NCI-H345 treated with DMSO at 0.1 percent for 48 hours (cell line): Measurements from ENCODE around the gene HSD17B13.
"Not testable (repeated sequence)": the region's sequence is repeated elsewhere in the genome, so short reads cannot be mapped to it uniquely, and the experiment has no call there.

Experiments used
- DNase-seq: peaks from one replicate; lab custom pipeline; 2025; ENCODE audit not compliant: unreplicated experiment; lab: John Stamatoyannopoulos, UW

The HSD17B13 gene, protein sequence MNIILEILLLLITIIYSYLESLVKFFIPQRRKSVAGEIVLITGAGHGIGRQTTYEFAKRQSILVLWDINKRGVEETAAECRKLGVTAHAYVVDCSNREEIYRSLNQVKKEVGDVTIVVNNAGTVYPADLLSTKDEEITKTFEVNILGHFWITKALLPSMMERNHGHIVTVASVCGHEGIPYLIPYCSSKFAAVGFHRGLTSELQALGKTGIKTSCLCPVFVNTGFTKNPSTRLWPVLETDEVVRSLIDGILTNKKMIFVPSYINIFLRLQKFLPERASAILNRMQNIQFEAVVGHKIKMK

GRCh38 chr4:87322754-87323153, at the start of gene HSD17B13:
Gene HSD17B13 (minus strand): TSS chr4:87322882. CDS start chr4:87322841, 41 bp downstream.
- no peak for DNase-seq

- no peak for DNase-seq
Measured at GRCh38 chr4:87370068-87370467, 47.4 kb upstream of the HSD17B13 start.

DNA sequence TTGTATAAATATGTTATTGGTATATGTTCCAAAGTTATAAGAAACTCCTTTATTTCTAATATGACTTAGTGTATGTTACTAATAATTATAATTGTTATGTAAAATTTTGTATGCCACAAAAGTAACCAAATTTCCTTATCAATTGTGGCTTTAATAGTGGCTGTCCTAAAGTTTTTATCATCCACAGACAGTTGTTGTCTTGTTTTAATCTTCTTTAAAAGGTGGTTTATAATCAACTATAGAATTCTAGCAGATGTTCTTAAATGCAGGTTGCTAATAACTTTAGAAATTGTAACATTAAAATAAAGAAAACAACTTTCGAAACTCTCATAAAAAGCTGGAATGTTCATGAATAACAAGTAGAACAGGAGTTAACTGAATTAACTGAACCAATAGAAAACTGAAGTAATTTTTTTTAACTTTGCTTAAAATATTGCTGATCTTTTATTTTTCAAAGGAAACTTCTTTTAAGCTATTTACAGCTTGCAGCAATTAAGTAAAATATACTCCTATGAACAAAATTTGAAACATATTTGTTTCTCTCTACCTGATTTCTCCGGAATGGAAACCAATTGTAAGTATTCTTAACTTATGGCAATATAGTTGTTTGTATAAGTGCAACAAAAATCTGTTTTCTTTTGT, 44.0 kb upstream of the HSD17B13 start:
- no peak for DNase-seq

- DNase-seq, result no peak
Measured at GRCh38 chr4:87365348-87365747, 42.7 kb upstream of the HSD17B13 start.

- no peak for DNase-seq
Measured at GRCh38 chr4:87363552-87363951, 40.9 kb upstream of the HSD17B13 start.

DNA sequence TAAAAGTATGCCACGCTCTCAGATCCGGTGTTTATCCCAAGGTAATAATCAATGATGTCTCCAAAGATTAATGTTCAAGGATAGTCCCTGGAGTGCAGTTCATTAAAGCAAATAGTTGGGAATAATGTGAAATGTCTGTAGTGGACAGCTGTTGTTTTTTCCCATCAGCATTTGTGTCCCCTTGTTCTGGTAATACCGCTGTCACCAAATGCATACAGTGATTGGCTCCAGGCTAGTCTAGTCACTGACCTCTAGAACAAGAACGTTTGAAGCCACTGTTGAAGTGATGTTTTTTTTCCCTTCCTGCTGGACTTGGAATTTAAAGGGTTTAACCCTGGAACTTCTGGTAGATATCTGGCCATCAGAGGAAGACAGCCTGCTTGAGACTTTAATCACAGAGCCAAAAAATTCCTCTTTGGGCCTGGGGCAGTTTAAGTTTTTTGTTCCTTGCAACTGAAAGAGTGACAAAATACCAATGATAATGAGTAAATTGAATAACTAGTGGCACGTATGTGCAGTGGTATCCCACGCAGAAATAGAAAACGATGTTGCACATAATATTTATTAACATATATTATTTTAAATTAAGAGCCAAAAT, 37.8 kb upstream of the HSD17B13 start:
- no peak for DNase-seq

DNA sequence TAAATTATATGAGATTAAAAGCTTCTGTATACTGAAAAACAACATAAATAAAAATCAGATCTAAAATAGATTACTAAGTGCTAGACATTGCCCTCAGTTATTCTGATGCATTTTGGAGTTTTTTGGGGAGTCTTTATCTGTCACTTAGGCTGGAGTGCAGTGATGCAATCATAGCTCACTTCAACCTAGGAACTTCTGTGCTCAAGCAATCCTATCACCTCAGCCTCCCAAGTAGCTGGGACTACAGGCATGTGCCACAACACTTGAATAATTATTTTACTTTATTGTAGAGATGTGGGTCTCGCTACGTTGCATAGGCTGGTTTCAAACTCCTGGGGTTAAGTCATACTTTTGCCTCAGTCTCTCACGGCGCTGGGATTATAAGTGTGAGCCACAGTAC, 36.6 kb upstream of the HSD17B13 start:
- DNase-seq, result no peak

DNA sequence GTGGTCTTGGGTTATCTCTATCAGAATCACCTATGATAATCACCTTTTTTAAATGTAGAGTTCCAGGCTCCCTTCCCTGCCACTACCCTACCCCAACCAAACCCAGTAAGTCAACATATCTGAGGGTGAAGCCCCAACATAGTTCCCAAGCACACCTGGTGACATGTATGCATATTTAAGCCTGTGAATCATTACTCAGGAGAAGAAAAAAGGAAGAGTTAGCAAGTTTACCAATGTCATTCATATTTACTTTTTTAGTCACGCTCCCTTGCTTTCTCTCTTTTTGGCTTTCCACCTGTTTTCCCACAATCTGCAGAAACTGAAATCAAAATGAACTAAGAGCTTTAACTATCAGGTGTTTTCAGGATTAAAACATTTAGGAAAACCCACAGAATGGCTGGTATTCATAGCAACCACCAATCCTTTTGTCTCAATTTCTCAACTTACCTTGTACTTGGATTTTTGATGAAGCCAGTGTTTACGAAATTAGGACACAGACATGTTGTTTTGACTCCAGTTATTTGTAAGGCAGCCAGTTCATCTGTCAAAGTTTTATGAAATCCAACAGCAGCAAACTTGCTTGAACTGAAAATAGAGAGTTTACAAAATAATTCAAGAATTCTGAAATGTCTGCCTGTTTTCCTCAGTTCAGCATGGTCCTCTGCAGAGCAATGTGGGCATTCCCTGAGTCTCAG, 34.3 kb upstream of the HSD17B13 start:
- no peak for DNase-seq

DNA sequence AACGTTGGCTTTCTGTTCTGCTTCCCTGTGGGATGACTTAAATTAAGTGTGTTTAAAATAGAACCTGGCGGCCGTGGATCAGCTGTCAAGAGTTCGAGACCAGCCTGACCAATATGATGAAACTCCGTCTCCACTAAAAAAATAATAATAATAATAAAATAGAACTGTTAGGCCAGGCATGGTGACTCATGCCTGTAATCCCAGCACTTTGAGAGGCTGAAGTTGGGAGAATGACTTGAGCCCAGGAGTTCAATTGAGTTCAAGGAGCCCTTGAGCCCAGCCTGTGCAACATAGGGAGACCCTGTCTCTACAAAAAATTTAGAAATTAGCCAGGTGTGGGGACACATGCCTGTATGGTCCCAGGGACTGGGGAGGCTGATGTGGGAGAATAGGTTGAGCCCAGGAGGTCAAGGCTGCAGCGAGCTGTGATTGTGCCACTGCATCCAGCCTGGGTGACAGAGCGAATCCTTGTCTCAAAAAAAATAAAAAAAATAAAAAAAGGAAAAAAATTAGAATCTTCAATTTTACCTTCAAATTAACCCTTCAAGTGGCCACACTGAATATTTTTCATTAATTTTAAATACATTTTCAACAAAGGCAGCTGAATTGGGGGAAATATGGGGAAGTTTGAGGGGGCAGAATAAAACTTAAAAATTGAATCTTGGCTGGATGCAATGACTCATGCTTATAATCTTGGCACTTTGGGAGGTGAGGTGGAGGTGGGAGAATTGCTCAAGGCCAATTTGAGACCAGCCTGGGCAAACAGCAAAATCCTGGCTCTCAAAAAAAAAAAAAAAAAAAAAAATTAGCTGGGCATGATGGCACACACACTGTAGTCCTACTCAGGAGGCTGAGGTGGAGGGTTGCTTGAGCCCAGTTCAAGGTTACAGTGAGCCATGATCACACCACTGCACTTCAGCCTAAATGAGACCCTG, 31.8 kb upstream of the HSD17B13 start:
- no peak for DNase-seq

DNA sequence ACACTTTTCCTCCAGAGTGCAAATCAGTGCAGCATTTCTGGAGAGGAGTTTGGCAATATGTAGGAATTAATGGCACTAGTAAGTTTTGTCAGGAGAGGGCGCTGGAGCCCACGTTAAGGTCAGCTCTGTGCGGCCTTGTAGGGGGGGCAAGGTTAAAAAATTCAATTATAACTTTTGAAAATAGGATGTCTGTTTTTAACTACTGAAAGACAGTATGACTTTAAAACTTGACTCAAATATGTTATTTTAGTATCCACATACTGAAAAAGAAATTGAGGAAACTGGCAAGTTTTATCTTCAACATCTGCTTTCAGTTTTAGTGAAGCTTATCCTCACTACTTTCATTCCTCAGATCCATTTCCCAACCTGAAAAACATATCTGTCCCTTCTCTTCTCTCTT, 30.9 kb upstream of the HSD17B13 start:
- no peak for DNase-seq

DNA sequence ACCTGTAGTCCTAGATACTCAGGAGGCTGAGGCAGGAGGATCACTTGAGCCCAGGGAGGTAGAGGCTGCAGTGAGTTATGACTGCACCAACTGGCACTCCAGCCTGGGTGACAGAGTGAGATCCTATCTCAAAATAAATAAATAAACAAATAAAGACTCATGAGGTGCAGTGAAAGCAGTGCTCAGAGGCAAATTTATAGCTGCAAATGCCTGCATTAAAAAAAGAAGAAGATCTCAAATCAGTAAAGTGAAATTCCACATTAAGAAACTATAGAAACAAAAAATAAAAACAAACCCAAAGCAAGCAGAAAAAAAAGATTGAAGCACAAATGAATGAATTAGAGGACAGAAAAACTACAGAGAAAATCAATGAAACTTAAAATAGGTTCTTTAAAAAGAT, 22.5 kb upstream of the HSD17B13 start:
- no peak for DNase-seq

- no peak for DNase-seq
Measured at GRCh38 chr4:87342872-87343271, 20.2 kb upstream of the HSD17B13 start.

DNA sequence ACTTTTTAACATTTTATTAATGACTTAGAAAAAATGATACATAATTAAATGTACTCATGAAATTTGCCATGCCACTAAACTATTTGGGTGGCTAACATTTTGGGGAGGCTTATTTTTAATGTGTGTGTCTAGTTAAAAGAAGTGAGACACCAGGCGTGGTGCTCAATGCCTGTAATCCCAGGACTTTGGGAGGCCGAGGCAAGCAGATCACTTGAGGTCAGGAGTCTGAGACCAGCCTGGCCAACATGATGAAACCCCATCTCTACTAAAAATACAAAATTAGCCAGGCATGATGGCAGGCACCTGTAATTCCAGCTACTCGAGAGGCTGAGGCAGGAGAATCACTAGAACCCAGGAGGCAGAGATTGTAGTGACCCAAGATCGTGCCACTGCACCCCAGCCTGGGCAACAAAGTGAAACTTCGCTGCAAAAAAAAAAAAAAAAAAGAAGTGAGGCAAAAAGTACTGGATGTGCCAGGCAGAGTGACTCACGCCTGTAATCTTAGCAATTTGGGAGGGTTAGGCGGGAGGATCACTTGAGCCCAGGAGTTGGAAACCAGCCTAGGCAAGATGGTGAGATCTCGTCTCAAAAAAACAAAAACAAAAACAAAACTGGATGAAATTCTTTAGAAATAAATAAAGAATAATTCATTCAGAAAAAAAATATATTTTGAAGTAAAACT, 19.4 kb upstream of the HSD17B13 start:
- not testable (repeated sequence) for DNase-seq

DNA sequence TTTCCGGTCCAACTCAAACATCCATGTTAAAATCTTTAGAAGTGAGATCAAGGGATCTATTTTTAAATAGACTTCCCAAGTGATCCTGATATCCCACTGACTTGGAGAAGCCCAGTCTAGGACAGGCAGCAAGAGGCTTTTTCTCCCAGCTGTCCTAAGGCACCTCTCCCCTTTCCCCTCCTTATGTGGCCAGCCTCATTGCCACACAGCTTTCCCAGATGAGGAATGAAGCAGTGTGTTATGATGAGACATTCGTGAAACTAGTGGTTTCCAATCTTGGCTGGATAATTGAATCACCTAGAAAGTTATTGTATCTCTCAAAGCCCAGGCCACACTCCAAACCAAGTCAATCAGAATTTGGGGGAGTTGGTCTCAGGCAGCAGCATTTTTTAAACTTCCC, 16.8 kb upstream of the HSD17B13 start:
- no peak for DNase-seq

DNA sequence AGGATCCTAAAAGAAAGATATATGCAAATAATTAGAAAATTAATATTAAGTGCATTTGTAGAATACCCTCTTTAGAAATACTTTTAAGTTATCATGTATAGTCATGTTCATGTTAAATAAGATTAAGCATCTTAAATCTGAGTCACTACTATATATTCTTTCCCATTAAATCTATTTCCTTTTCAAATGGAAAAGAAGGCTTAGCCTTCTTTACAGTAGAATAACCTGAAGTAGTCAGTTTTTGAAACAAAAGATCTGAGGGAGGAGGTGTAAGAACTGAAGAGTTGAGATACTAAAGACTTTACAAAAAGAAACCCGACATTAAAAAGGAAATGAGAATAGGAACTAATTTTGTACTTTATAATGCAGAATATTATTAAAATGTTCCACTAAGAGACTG, 14.7 kb upstream of the HSD17B13 start:
- no peak for DNase-seq

GRCh38 chr4:87333267-87333666, 10.6 kb upstream of the HSD17B13 start:
- DNase-seq, result no peak

- DNase-seq, result no peak
Measured at GRCh38 chr4:87330761-87331160, 8.1 kb upstream of the HSD17B13 start.

DNA sequence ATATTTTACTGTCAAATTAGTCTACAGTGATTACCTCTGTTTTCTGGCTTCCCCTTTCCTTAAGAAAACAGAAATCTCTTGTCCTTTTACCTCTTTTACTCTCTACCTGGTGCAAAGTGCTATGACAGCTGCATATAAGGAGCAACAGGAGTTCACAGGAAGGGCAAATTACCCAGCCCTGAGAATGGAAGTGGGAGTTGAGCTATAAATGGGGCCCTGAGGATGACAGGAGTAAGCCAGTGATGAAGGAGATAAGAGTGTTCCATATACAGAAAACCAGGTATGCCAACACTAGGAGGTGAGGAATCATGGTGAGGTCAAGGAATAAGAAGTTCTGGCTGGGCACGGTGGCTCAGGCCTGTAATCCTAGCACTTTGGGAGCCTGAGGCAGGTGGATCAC, 4.5 kb upstream of the HSD17B13 start:
- no peak for DNase-seq

GRCh38 chr4:87326460-87326859, 3.8 kb upstream of the HSD17B13 start:
- no peak for DNase-seq

DNA sequence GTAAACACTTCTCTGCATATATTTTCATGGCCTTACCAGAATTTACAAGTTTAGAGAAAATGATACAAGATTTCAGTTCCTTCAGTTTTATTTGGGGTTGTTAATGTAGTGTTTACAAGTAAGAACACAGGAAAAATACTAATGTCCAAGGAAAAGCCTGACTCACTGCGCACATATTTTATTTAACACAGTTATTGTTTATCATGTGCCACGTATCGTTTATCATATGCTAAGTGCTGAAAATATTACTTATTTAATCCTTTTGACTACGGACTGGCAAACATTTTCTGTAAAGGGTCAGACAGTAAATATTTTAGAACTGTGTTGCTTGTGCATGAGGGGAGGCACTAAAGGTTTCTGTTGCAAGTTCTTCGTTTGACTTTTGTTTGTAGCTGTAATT, 794 bp downstream of the HSD17B13 start:
- DNase-seq, result no peak
